H4 (cell line): ENCODE measurements around the gene EXOSC10. TPM values are rescaled to one million over a fixed set of nuclear protein-coding genes. Genes with fewer than 3 reads are reported as not detected.
"Not testable (repeated sequence)": the region's sequence is repeated elsewhere in the genome, so short reads cannot be mapped to it uniquely, and the experiment has no call there.

Experiments used
- DNase-seq: peaks from one replicate; pipeline ENCODE4 v3.0.0-alpha.2; 2015; ENCODE audit warnings: low spot score
- total RNA-seq: library from RNA; depleted of rRNA; stranded (reverse); fragments of >200 nt; shearing (Covaris generic); gene quantifications from 2 replicates; pipeline ENCODE4 v1.2.3, GENCODE V29; 2014

The EXOSC10 gene
- total RNA-seq, 1 experiment from 2014 or later, result 48.5 TPM

DNA sequence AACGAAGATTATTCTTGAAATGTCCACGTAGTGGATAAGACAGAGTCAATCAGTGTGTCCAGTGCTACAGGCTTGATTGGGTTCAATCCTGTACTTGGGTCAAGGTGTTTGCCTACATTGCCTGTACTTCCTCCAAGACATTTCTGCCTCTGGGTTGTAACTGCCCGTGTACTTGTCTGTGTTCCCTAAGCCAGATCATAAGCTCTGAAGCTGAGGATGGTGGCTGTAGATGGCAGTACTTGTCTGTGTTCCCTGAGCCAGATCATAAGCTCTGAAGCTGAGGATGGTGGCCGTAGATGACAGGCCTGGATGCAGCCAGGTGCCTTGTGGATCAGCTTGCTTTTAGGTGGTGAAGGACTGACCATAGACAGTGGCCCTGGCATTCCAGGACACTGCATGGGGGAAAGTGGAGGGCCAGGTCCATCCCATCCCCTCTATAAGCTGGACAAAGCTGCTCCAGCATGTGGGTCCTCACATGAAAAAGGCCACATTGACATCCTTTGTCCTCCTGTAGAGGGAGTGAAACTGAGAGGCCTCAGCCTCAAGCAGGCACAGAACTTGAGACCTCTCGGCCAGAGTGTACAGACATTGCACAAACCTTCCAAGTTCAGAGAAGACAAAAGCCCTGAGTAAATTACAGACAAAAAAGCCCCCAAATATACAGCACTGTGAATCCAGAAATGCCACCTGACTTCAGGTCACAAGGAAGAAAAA lies 37.9 kb downstream of the EXOSC10 start:
- no peak for DNase-seq

GRCh38 chr1:11059968-11060830 lies 39.5 kb downstream of the EXOSC10 start, which contains the start of gene SRM:
Gene SRM (minus strand): TSS chr1:11060018. CDS start chr1:11059943, 75 bp downstream.
- peak; percentile 83 for DNase-seq

DNA sequence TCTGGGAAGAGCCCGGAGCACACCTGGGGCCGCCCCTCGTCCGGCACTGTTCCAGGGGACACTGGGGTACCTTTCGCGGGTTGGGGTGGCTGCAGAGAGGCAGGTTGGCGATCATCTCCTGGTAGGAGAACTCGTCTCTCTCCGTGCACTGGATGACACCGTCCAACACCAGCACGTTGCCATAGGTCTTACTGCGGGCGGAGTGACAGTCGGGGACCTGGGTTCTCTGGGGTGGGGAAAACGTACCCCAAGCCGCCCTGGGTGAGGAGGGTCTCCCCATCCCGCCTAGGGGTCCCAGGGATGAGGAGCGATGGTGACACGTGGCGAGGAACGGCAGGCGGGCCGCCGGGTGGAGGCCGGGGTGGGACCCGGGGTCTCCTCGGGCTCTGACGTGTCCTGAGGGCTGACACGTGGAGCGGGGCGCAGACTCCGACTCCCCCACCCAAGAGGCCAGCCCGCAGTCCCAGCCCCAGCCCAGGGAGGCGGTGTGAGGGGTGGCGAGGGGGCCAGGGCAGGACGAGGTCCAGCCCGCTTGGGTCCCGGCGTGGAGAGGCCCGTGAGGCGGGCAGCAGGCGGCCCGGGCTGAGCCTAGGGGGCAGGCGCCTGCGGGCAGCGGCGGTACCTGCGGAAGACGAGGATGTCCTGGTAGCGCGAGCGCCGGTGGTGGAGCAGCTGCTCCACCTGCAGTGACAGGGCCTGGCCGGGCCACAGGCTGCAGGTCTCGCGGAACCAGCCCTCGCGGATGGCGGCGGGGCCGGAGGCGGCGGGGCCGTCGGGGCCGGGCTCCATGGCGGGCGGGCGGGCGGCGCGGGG lies 40.3 kb downstream of the EXOSC10 start:
- no peak for DNase-seq

DNA sequence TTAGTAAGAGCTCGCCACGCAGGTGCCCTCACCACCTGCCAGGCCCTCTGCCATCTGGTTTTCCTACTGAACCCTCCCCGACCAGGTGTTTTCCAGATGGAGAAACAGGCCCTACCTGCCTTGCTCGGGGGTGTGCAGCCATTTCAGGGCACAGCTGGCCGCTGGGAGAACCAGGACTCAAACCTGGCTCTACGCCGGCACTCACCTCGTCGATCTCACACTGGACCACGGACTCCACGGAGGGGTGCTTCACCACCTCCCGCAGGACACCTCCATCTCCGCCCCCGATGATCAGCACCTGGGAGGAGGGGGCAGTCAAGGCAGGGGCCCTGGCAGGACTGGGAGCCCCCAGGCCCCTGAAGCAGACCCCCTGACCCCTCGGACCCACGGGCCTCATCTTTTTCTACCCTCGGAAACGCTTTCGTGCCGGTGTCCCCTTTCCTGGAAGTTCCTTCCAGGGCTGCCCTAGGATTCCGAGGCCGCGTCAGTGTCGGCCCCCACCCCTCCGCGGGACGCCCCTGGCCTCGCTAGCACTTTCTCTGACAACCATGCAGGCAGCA lies 41.0 kb downstream of the EXOSC10 start:
- no peak for DNase-seq

DNA sequence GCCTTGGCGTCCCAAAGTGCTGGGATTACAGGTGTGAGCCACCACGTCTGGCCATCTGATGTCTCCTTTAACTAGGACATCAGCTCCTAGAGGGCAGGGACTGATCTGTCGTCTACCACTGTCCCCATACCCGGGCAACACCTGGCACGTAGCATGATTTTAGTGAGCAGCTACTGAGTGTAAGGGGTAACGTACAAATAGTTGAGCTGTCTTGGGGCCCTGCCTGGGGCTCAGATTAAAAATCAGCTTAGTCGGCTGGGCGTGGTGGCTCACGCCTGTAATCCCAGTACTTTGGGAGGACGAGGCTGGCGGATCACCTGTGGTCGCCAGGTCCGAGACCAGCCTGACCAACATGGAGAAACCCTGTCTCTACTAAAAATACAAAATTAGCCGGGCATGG lies 41.6 kb downstream of the EXOSC10 start:
- DNase-seq, result no peak

- no peak for DNase-seq
Measured at GRCh38 chr1:11057477-11057876, 42.2 kb downstream of the EXOSC10 start.

GRCh38 chr1:11056504-11056903 lies 43.2 kb downstream of the EXOSC10 start:
- no peak for DNase-seq

DNA sequence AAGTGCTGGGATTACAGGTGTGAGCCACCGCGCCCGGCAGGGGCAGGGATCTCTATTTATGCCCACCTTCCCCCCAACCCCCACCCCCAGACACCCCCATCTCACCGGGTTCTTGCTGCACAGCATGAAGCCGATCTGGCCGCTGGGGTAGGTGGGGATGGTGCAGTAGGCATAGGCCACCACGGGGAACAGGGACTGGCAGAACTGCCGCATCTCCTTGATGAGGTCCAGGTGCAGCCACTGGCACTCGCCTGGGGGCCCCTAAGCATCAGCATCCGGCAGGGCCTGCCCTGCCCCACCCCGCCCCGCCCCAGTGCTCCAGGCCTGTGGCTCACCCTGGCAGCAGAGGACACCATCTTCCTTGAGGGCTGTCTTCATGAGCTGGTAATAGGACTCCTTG lies 44.0 kb downstream of the EXOSC10 start:
- no peak for DNase-seq

- DNase-seq, result no peak
Measured at GRCh38 chr1:11054666-11055065, 45.0 kb downstream of the EXOSC10 start.

DNA sequence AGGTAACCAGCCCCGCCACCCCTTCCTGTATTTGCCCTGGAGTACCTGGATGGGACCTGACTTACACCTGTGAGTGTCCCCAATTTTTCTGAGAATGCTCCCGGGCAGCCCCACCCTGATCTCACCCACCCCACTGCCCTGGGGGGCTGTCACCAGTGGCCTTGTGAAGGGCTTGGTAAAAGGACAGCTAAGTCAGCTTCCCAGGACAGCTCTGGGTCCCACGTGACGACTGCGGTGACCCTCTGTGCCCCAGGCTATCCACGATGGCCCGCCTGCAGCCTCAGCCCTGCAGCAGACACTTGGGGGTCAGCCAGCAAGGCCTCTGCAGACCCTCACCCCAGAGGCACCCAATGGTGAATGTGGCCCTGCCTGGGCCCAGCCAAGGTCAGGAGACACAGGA lies 45.5 kb downstream of the EXOSC10 start:
- DNase-seq, result no peak

DNA sequence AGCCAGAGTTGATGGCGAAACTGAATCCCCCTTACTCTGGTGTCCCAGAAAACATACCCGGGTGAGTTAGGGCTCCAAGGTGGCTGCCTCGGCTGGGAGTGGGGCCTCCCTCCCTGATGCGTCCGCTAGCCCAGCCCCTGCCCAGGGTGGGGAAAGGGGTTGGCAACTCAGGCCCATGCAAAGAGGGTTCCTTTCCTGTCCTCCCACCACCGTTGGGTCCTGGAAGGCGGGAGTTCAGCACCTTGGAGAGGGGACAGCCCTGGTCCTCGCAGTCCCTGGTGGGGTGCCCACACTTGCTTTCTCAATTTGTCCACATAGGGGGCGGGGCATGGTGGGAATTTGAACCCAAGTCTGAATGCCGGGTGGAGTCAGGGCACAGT lies 45.9 kb downstream of the EXOSC10 start:
- no peak for DNase-seq

DNA sequence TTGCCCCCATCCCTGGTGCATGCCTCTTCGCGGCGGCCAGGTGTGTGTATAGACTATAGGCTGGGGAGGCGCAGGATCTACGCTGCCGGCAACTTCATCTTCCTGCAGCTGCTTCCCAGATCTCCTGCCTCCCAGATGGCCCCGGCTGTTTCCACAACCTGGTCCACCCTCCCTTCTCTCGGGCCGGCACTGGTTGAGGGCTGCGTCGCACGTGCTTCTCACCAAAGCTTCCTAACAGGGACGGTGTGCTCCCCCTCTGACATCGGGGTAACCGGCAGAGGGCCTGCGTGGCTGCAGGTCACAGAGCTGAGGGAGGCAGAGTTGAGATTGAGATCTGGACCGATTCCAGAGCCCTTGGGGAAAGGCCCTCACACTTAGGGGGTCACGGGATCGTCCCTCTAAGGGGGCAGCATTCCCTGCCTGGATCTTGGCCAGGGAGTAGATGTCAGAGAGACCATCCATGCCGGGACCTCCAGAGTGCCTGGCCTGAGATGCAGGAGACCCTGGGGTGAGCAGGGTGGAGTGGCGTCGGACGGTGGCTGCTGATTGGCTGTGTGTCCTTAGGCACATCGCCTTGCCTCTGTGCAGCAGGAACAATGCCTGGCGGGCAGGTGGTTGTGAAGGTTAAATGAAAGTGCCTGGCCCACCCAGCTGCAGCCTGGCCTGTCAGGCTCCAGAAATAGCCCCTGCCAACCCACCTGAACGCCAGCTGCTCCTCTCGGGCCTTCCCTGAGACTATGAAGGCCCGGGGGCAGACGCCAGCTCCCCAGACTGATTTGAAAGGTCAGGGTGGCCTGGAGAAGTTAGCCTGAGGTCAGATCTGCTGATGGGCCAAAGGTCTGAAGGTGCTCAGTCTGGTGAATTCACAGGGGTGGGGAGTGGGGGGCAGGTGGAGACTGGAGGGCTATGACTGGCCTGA lies 46.6 kb downstream of the EXOSC10 start:
- DNase-seq, result no peak

- no peak for DNase-seq
Measured at GRCh38 chr1:11051781-11052511, 47.7 kb downstream of the EXOSC10 start.

DNA sequence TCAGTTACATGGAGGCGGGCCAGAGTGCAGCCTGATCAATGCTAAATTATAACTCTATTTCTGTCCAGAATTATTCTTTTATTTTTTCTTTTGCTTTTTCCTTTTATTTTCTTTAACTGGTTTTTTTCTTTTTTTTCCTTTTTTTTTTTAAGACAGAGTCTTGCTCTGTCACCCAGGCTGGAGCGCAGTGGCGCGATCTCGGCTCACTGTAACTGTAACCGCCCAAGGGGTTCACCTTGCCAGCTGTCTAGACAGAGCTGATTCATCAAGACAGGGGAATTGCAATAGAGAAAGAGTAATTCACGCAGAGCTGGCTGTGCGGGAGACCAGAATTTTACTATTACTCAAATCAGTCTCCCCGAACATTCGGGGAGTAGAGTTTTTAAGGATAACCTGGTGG lies 48.5 kb downstream of the EXOSC10 start:
- not testable (repeated sequence) for DNase-seq

DNA sequence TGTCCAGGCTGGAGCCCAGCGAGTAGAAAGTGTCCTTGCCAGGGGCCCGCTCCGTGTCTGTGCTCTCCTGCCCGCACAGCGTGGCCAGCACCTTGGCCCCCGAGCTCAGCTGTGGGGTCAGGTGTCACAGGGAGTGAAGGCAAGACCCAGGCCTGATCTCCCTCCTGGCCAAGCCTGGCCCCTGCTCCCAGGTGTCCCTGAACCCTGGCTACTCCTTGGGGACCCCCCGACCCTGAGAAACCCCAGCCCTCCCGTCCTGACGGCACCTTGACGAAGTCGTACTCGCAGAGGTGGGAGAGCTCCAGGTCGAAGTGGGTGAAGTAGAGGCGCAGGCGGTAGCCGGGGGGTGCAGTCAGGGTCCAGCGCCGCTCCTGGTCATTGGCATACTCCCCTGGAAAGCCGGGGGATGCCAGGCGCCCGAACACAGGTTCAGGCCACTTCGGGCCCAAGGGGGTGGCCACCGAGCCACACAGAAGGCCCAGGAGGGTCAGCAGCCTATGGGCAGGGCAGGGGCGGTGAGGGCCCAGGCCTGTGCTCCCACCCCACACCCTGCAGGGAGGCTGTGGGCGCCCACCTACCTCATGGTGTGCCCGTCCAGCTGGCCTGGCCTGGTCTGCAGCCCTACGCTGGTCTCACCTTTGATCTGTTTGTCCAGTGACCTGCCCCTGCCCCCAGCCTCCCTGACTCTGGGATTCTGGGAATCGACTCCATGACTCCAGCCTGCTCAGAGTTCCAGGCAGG lies 52.9 kb downstream of the EXOSC10 start, which contains the start of gene MASP2:
Gene MASP2 (minus strand): TSS at position 615 of the 741 bp plus-strand sequence. CDS start 32 bp downstream, at position 583.
- no peak for DNase-seq

DNA sequence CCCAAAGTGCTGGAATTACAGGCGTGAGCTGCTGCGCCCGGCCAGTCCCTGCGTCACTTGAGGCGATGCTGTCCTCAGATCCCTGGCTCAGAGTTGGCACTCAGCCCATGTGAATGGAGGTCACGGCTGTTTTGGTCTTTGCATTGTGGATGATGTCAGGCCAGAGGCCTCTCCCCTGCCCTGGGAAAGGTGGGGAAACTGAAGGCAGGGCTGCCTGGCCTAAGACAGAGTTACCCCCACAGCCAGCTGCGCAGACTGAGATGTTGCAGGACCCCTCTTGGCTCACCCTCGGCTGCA lies 53.5 kb downstream of the EXOSC10 start:
- no peak for DNase-seq

GRCh38 chr1:11045428-11046269 lies 54.0 kb downstream of the EXOSC10 start:
- no peak for DNase-seq

- no peak for DNase-seq
Measured at GRCh38 chr1:11044849-11045427, 54.7 kb downstream of the EXOSC10 start.
